ENCODE results near the gene RAB26. TPM values are rescaled to one million over a fixed set of nuclear protein-coding genes. Genes with fewer than 3 reads are reported as not detected.

Gene RAB26
- total and polyA plus RNA-seq, 2 of the 13 experiments (the other 11 are each of a cell fraction or from before 2014, with no cell fraction given): 0.86 to 3.6 TPM

GRCh38 chr16:2147981-2148671, at the start of gene RAB26 (continued):
- TF ChIP-seq ETV6 (CRISPR knock-in tag; conservative IDR thresholded peaks at IDR 0.05): 0 out of 2 replicates have a peak, but pooled peaks have one; percentile 36
- no peak for TF ChIP-seq TEAD3 (CRISPR knock-in tag; optimal IDR thresholded peaks at IDR 0.05; ENCODE audit: borderline replicate concordance)
- 0 out of 2 replicates have a peak, but pooled peaks have one; percentile 13 for TF ChIP-seq KDM1A (CRISPR knock-in tag; IDR thresholded peaks at IDR 0.05)
- 0 out of 2 replicates have a peak, but pooled peaks have one; percentile 4 for TF ChIP-seq ZNF629 (CRISPR knock-in tag; conservative IDR thresholded peaks at IDR 0.05)
- no peak for TF ChIP-seq BORCS8-MEF2B (CRISPR knock-in tag; IDR thresholded peaks at IDR 0.05)
- TF ChIP-seq ZSCAN21 (CRISPR knock-in tag; IDR thresholded peaks at IDR 0.05; ENCODE audit: borderline replicate concordance): no peak
- peak; percentile 40; the same call in 1 of the 2 replicates for TF ChIP-seq NFYB (CRISPR knock-in tag; IDR thresholded peaks at IDR 0.05)
- no peak for TF ChIP-seq KDM6A (CRISPR knock-in tag; IDR thresholded peaks at IDR 0.05; ENCODE audit: low read depth)
- TF ChIP-seq RBFOX2 (IDR thresholded peaks at IDR 0.05; ENCODE audit: low read depth, low read length): no peak
- no peak for TF ChIP-seq THAP11 (CRISPR knock-in tag; IDR thresholded peaks at IDR 0.05)
- no peak for TF ChIP-seq RFX3 (CRISPR knock-in tag; IDR thresholded peaks at IDR 0.05)
- TF ChIP-seq ZNF576 (CRISPR knock-in tag; IDR thresholded peaks at IDR 0.05): 0 out of 2 replicates have a peak, but pooled peaks have one; percentile 45
- peak; percentile 35 for TF ChIP-seq ZNF350 (CRISPR knock-in tag; IDR thresholded peaks at IDR 0.05; ENCODE audit: borderline replicate concordance, low read depth)
- no peak for TF ChIP-seq SRSF9 (IDR thresholded peaks at IDR 0.05; ENCODE audit: borderline replicate concordance, insufficient read depth, low read depth, low read length, poor library complexity, severe bottlenecking)
- no peak for TF ChIP-seq FLYWCH1 (CRISPR knock-in tag; IDR thresholded peaks at IDR 0.05)
- peak; percentile 19; the same call in 1 of the 2 replicates for TF ChIP-seq ZNF609 (CRISPR knock-in tag; IDR thresholded peaks at IDR 0.05; ENCODE audit: borderline replicate concordance)
- no peak for TF ChIP-seq CREB1 (IDR thresholded peaks at IDR 0.05)
- TF ChIP-seq CREB1 (CRISPR knock-in tag; IDR thresholded peaks at IDR 0.05): no peak
- TF ChIP-seq RORA (CRISPR knock-in tag; IDR thresholded peaks at IDR 0.05): no peak
- peak; percentile 37; the same call in 1 of the 2 replicates for TF ChIP-seq YEATS2 (CRISPR knock-in tag; IDR thresholded peaks at IDR 0.05; ENCODE audit: borderline replicate concordance)
- no peak for TF ChIP-seq KAT2B (IDR thresholded peaks at IDR 0.05; ENCODE audit: borderline replicate concordance, low read depth, low read length)
- peak; percentile 56; the same call in 1 of the 2 replicates for TF ChIP-seq ZBTB38 (CRISPR knock-in tag; IDR thresholded peaks at IDR 0.05)
- TF ChIP-seq U2AF1 (optimal IDR thresholded peaks at IDR 0.05; ENCODE audit: low read depth, low read length): no peak
- no peak for TF ChIP-seq ZNF367 (CRISPR knock-in tag; IDR thresholded peaks at IDR 0.05; ENCODE audit: borderline replicate concordance)
- TF ChIP-seq MTA1 (CRISPR knock-in tag; IDR thresholded peaks at IDR 0.05; ENCODE audit: borderline replicate concordance): no peak
- TF ChIP-seq ZKSCAN1 (IDR thresholded peaks at IDR 0.05; ENCODE audit: low read length): no peak
- no peak for TF ChIP-seq TOPORS (CRISPR knock-in tag; IDR thresholded peaks at IDR 0.05)
- TF ChIP-seq ZNF556 (CRISPR knock-in tag; IDR thresholded peaks at IDR 0.05; ENCODE audit: borderline replicate concordance): no peak
- no peak for TF ChIP-seq ZSCAN12 (CRISPR knock-in tag; IDR thresholded peaks at IDR 0.05)
